HepG2 (cell line): Measurements from ENCODE around the gene RECQL5. TPM values are rescaled to one million over a fixed set of nuclear protein-coding genes. Genes with fewer than 3 reads are reported as not detected.

Experiments used
- ATAC-seq: fragments of 200-7000 bp; cut with Tn5 transposase; 3 replicates; pipeline ENCODE4 v1.9.1; 2020; ENCODE audit warnings: mild to moderate bottlenecking, moderate library complexity
- BruUV-seq: library from RNA; stranded (reverse); fragments of 400-500 nt; replicated peaks from 2 replicates; lab custom pipeline; 2021; lab: Mats Ljungman, UMichigan
- CTCF ChIA-PET: fragments of 300-600 bp; formaldehyde crosslinking; extraction: SDS; loops from one replicate; lab custom pipeline; 2021; ENCODE audit warnings: low total read pairs, inconsistent platforms, low intra/inter-chr PET ratio; lab: Yijun Ruan, JAX
- POLR2A ChIA-PET: fragments of 350-600 bp; sonication (Branson Sonifier 250); formaldehyde crosslinking; loops from one replicate; lab custom pipeline; 2020; ENCODE audit warnings: antibody characterized with exemption, inconsistent platforms; lab: Yijun Ruan, JAX
- DNase-seq: peaks from one replicate; pipeline ENCODE4 v3.0.0-alpha.2; 2015; ENCODE audit warnings: low spot score
- FAIRE-seq: peaks from 3 replicates; lab custom pipeline; 2011; peaks lifted over from hg19 to GRCh38; lab: Jason Lieb, UNC
- H2AFZ ChIP-seq: one replicate; pipeline ENCODE4 v1.6.1; 2011; ENCODE audit warnings: low read length, inconsistent platforms
- H3K27ac ChIP-seq: fragments of 300-600 bp; 3 replicates; pipeline ENCODE4 v1.8.0; 2011; ENCODE audit warnings: mixed run types, mild to moderate bottlenecking, mixed read lengths, low read length, inconsistent platforms; ENCODE audit not compliant: insufficient read depth; ENCODE audit errors: extremely low read length
- H3K27me3 ChIP-seq, 2 experiments: fragments of 200-600 bp in 1 of 2; 2 replicates in 1 of 2; 3 replicates in 1 of 2; pipeline versions ENCODE4 v1.6.0 to v1.8.0; 2011; ENCODE audit warnings: low read length in 2 of 2, mild to moderate bottlenecking in 2 of 2, moderate library complexity in 2 of 2, inconsistent platforms in 1 of 2; ENCODE audit not compliant: insufficient read depth in 2 of 2, control insufficient read depth in 1 of 2
- H3K36me3 ChIP-seq, 2 experiments: fragments of 200-600 bp in 1 of 2; replicated peaks in 1 of 2; 2 replicates in 1 of 2; 3 replicates in 1 of 2; pipeline versions ENCODE4 v1.5.1 to v1.8.0; 2011; ENCODE audit warnings: low read length in 2 of 2, inconsistent platforms in 1 of 2; ENCODE audit not compliant: insufficient read depth in 2 of 2, control insufficient read depth in 1 of 2
- H3K4me1 ChIP-seq: 2 replicates; pipeline ENCODE4 v1.5.1; 2012; ENCODE audit warnings: low read length, inconsistent platforms; ENCODE audit not compliant: insufficient read depth
- H3K4me2 ChIP-seq: 2 replicates; pipeline ENCODE4 v1.6.0; 2011; ENCODE audit warnings: low read depth, low read length, inconsistent platforms
- H3K4me3 ChIP-seq, 3 experiments: fragments of 200-600 bp in 1 of 3; sonication (generic), shearing (Covaris generic) in 1 of 3; replicated peaks in 1 of 3; 2 replicates each; pipeline ENCODE4 v1.5.1; 2011 to 2016; ENCODE audit warnings: low read length in 3 of 3, inconsistent platforms in 2 of 3, low read depth in 2 of 3, mild to moderate bottlenecking in 2 of 3, control low read depth in 1 of 3, mixed read lengths in 1 of 3; ENCODE audit not compliant: insufficient read depth in 1 of 3
- H3K79me2 ChIP-seq: one replicate; pipeline ENCODE4 v1.6.1; 2011; ENCODE audit warnings: low read length, inconsistent platforms; ENCODE audit not compliant: insufficient read depth
- H3K9ac ChIP-seq: 2 replicates; pipeline ENCODE4 v1.6.0; 2011; ENCODE audit warnings: mild to moderate bottlenecking, low read depth, low read length, inconsistent platforms; ENCODE audit not compliant: insufficient read depth
- H3K9me3 ChIP-seq: 2 replicates; pipeline ENCODE4 v1.5.1; 2012; ENCODE audit warnings: mild to moderate bottlenecking, low read length
- H4K20me1 ChIP-seq: 2 replicates; pipeline ENCODE4 v1.6.0; 2011; ENCODE audit warnings: inconsistent platforms, mild to moderate bottlenecking, low read length, moderate library complexity; ENCODE audit not compliant: insufficient read depth
- AGO2 ChIP-seq: fragments of 200-400 bp; formaldehyde crosslinking; optimal IDR thresholded peaks from 2 replicates; pipeline ENCODE3; 2017; ENCODE audit warnings: mild to moderate bottlenecking, low read depth, low read length, moderate library complexity
- CHD2 ChIP-seq: IDR thresholded peaks from 2 replicates; pipeline ENCODE4 v1.6.1; 2011; ENCODE audit warnings: low read depth, low read length, improper control_type of control experiment
- CREM ChIP-seq, 2 experiments: sonication (generic) in 1 of 2; formaldehyde crosslinking in 1 of 2; IDR thresholded peaks; 2 replicates each; pipeline versions ENCODE4 v1.4.0 to v1.6.1; 2016 to 2020; ENCODE audit warnings: antibody characterized with exemption in 1 of 2, mild to moderate bottlenecking in 1 of 2, missing genetic modification reagents in 1 of 2
- GMEB2 ChIP-seq: IDR thresholded peaks from 2 replicates; pipeline ENCODE4 v1.6.1; 2016; ENCODE audit warnings: missing biosample characterization, missing genetic modification reagents, low read depth
- JUNB ChIP-seq: sonication (generic); formaldehyde crosslinking; IDR thresholded peaks from 2 replicates; pipeline ENCODE4 v1.8.0; 2022; ENCODE audit warnings: missing genetic modification reagents, mild to moderate bottlenecking, borderline replicate concordance
- MED8 ChIP-seq: sonication (generic); formaldehyde crosslinking; IDR thresholded peaks from 2 replicates; pipeline ENCODE4 v1.8.1; 2023; ENCODE audit warnings: mild to moderate bottlenecking, missing genetic modification reagents; ENCODE audit not compliant: insufficient replicate concordance
- ONECUT2 ChIP-seq: sonication (generic); formaldehyde crosslinking; IDR thresholded peaks from 2 replicates; pipeline ENCODE4 v1.4.0; 2020; ENCODE audit warnings: missing genetic modification reagents
- ZFP36 ChIP-seq: fragments of 150-350 bp; IDR thresholded peaks from 2 replicates; pipeline ENCODE4 v1.6.1; 2018; ENCODE audit warnings: borderline replicate concordance, low read length, low read depth; ENCODE audit not compliant: partially characterized antibody
- ZNF550 ChIP-seq: sonication (generic); formaldehyde crosslinking; IDR thresholded peaks from 2 replicates; pipeline ENCODE4 v1.4.0; 2020; ENCODE audit warnings: mild to moderate bottlenecking, missing genetic modification reagents, borderline replicate concordance
- ZNF614 ChIP-seq: IDR thresholded peaks from 2 replicates; pipeline ENCODE4 v1.6.1; 2018; ENCODE audit warnings: missing biosample characterization, missing genetic modification reagents, inconsistent platforms, borderline replicate concordance
- ZSCAN25 ChIP-seq: sonication (generic); formaldehyde crosslinking; IDR thresholded peaks from 2 replicates; pipeline ENCODE4 v1.8.0; 2022; ENCODE audit warnings: mild to moderate bottlenecking, missing genetic modification reagents
- WGBS: methylation state at CpG from one replicate; pipeline ENCODE4 v1.1.6; 2017; ENCODE audit warnings: low lambda C conversion rate; 5-methylcytosine and 5-hydroxymethylcytosine counted together
- in situ Hi-C: cut with HindIII; loops from 2 replicates; pipeline ENCODE4 v1.10.0; 2017; ENCODE audit warnings: low pct_unique_long_range_greater_than_20kb; ENCODE audit not compliant: extremely low pct_ligation_motif_present
- intact Hi-C: fragments of 100-400 bp; cut with micrococcal nuclease; formaldehyde crosslinking; loops from one replicate; pipeline ENCODE4 v1.10.0; 2022; ENCODE audit not compliant: unreplicated experiment
- polyA plus RNA-seq, 8 experiments: library from polyadenylated mRNA; depleted of rRNA in 3 of 8; stranded (reverse) in 7 of 8; unstranded in 1 of 8; fragments of >200 nt; fragmentation: Illumina TruSeq in 4 of 8; extraction: Trizol in 4 of 8; gene quantifications; 2 replicates each; pipeline versions ENCODE4 v1.2.1 to v1.2.3, GENCODE V29; 2011 to 2016; ENCODE audit warnings: low read depth in 4 of 8, missing spikeins in 1 of 8, mixed read lengths in 1 of 8; ENCODE audit not compliant: insufficient read depth in 1 of 8
- total RNA-seq, 5 experiments: library from RNA; depleted of rRNA; stranded (reverse); fragments of >200 nt; fragmentation: Illumina TruSeq; extraction: Trizol; gene quantifications; 2 replicates each; pipeline ENCODE4 v1.2.3, GENCODE V29; 2016; ENCODE audit warnings: low read depth in 1 of 5

Gene RECQL5
- total and polyA plus RNA-seq, 2 of the 13 experiments (the other 11 are each of a cell fraction or from before 2014, with no cell fraction given) = 27.7 to 32.0 TPM

- CTCF ChIA-PET = no interaction called here
- TF ChIP-seq GMEB2 (CRISPR knock-in tag) = no peak
- TF ChIP-seq ZSCAN25 (CRISPR knock-in tag) = no peak
- no peak for TF ChIP-seq ZNF614 (CRISPR knock-in tag)
- no peak for TF ChIP-seq AGO2
- TF ChIP-seq CHD2 = no peak
- TF ChIP-seq ONECUT2 (CRISPR knock-in tag) = no peak
- no peak for TF ChIP-seq MED8
- TF ChIP-seq JUNB = no peak
- no peak for TF ChIP-seq CREM (IDR thresholded peaks at IDR 0.05)
- no peak for TF ChIP-seq CREM (CRISPR knock-in tag; IDR thresholded peaks at IDR 0.05)
- no peak for TF ChIP-seq ZNF550 (CRISPR knock-in tag)
- TF ChIP-seq ZFP36 = no peak
- 98% methylated on average over 6 of the region's 6 CpGs for WGBS
- Histone ChIP-seq H3K27ac (no peak overlapping the region), H3K4me2 (no peak overlapping the region), H4K20me1 (no peaks in the 10 kb centered on the region; the same call in 1 of the 2 replicates), H3K4me3 (no peak overlapping the region), H2AFZ (no peak overlapping the region), H3K27me3 (no peaks in the 10 kb centered on the region), H3K9ac (no peak overlapping the region), H3K4me1 (peaks cover 3% of the 10 kb centered on the region), H3K79me2 (peaks cover 45% of the 10 kb centered on the region), H3K36me3 (peaks cover 33 to 81% of the 10 kb centered on the region in 2 experiments), H3K9me3 (no peaks in the 10 kb centered on the region)
- ATAC-seq (no peak), DNase-seq (no peak), FAIRE-seq (no peak)
- BruUV-seq = no TSS peak
- intact Hi-C loops (no loop called here), in situ Hi-C loops (no loop called here)
- POLR2A ChIA-PET = no interaction called here
Observed at GRCh38 chr17:75689441-75689873, 22.5 kb upstream of the RECQL5 start.
